ENCODE results near the gene SIPA1L3.

The SIPA1L3 gene

GRCh38 chr19:38073841-38074685 is 167.1 kb downstream of the SIPA1L3 start:
- DNase-seq: peak; percentile 32

GRCh38 chr19:38076337-38076736 is 169.3 kb downstream of the SIPA1L3 start:
- DNase-seq: peak; percentile 16

- no peak for DNase-seq
Observed at GRCh38 chr19:38078302-38078930, 171.4 kb downstream of the SIPA1L3 start.

GRCh38 chr19:38079926-38080380 is 172.9 kb downstream of the SIPA1L3 start:
- peak; percentile 97 for DNase-seq

DNA sequence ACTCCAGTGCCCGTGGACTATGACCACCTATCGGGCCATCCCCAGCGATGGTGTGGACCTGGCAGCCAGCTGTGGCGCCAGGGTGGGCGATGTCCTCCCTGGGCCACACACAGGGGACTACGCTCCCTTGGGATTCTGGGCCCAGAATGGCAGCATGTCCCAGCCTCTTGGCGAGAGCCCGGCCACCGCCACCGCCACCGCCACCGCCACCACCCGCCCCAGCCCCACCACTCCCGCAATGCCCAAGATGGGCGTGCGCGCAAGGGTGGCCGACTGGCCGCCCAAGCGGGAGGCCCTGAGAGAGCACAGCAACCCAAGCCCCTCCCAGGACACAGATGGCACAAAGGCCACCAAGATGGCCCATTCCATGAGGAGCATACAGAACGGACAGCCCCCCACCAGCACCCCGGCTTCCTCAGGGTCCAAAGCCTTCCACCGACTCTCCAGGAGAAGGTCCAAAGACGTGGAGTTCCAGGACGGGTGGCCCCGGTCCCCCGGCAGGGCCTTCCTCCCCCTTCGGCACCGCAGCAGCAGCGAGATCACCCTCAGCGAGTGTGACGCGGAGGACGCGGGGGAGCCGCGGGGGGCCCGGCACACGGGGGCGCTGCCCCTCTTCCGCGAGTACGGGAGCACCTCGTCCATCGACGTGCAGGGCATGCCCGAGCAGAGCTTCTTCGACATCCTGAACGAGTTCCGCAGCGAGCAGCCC is 174.7 kb downstream of the SIPA1L3 start:
- no peak for DNase-seq

DNA sequence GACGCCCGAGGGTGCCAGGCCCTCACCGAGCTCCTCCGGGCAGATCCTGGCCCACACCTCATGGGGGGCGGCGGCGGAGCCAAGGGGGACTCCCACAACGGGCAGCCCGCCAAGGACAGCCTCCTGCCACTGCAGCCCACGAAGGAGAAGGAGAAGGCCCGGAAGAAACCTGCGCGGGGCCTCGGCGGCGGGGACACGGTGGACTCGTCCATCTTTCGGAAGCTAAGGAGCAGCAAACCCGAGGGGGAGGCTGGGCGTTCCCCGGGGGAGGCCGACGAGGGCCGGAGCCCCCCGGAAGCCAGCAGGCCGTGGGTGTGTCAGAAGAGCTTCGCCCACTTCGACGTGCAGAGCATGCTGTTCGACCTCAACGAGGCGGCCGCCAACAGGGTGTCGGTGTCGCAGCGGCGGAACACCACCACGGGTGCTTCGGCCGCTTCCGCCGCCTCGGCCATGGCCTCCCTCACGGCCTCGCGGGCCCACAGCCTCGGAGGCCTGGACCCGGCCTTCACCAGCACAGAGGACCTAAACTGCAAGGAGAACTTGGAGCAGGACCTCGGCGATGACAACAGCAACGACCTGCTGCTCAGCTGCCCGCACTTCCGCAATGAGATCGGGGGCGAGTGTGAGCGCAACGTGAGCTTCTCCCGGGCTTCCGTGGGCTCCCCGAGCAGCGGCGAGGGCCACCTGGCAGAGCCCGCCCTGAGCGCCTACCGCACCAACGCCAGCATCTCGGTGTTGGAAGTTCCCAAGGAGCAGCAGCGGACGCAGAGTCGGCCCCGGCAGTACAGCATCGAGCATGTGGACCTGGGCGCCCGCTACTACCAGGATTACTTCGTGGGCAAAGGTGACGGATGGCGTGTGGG is 175.5 kb downstream of the SIPA1L3 start:
- no peak for DNase-seq

DNA sequence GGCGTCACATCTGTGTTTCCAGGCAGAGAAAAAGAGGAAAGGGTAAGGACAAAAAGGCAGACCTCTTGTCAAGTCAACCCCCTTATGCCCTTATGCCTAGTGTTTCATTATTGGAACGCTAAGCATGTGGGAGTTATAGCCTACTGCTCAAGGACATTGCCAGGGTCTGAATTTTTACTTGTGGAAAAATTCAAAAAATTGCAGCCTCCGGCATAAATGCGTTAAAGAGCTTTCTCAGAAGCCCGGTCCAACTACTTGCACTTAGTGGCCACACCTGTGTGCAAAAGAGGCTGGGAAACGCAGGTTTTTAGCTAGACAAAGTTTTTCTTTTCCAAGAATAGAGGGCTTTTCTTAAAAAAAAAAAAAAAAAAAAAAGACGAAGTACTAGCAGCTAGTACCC is 177.2 kb downstream of the SIPA1L3 start:
- DNase-seq: no peak

GRCh38 chr19:38089440-38089839 is 182.4 kb downstream of the SIPA1L3 start:
- DNase-seq: no peak

DNA sequence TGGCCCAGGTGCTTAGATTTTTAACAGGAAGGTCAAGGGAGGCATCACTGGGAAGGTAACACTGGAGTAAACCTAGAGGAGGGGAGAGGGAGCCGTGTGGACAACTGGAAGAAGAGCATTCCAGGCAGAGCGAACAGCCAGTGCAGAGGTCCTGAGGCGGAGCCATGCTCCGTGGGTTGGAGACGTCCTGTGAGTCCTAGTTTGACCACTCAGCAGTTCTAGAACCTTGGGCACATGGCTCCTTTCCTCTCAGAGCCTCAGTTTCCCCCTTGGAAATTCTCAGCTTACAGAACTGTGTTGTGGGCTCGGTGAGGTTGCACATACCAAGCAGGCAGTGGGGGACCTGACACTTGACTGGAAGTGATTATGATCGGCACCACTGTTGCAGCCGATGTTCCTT is 186.1 kb downstream of the SIPA1L3 start:
- DNase-seq: peak; percentile 42

DNA sequence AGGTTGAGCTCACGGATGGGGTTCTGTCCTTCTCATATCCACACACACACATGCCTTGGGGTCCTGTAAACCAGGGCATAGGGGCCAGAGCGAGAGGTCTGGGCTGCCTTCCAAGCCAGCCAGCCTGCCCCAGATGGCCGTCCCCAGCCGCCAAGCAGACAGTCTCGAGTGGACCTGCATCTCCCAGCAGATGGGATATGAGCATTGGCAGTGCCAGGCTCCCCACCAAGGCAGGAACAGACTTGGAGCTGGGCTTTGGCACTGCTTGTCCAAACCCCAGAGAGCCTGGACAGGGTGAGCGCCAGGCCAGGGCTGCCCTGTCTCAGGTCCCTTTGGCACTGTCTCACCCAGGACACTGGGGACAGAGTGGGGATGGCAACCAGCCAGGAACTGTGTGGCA is 186.6 kb downstream of the SIPA1L3 start:
- no peak for DNase-seq

GRCh38 chr19:38095411-38096308 is 188.7 kb downstream of the SIPA1L3 start:
- DNase-seq: peak; percentile 78

GRCh38 chr19:38099966-38100365 is 193.0 kb downstream of the SIPA1L3 start:
- no peak for DNase-seq

DNA sequence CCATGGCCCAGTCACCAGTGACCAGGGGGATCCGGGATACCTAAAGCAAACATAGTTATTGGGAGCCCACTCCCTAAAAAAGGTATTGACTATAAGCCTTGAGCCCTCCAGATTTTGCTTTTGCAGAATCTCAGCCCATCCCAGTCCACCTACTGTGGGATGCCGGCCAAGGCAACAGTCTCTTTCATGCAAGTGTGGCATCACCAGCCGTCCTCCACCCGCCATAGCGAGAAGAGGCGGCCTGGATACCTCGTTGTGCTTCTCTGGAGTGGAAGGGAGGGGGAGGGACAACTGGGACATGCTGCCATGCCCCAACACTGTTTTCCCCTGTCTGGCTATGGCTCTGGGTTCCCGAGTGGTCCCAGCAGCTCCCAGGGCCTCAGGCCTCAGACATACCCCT is 193.6 kb downstream of the SIPA1L3 start:
- no peak for DNase-seq

- no peak for DNase-seq
Observed at GRCh38 chr19:38101723-38102122, 194.7 kb downstream of the SIPA1L3 start.

DNA sequence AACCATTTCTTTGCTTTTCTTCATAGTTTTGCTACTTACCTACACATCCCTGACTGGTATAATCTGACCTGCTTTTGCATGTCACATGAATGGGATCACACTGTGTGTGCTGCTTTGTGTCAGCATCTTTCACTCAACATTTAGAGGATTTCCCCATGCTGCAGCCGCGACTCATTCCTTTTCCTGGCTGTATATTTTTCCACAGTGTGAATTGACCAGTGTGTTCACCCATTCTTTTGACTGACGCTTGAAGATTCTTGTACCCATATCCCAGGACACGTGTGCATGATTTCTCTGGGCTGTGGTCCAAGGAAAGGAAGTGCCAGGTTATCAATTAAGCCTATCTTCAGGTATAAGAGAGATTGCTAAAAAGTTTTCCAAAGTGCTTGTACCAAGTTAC is 198.6 kb downstream of the SIPA1L3 start:
- DNase-seq: no peak

GRCh38 chr19:38107129-38107528 is 200.1 kb downstream of the SIPA1L3 start:
- DNase-seq: no peak

DNA sequence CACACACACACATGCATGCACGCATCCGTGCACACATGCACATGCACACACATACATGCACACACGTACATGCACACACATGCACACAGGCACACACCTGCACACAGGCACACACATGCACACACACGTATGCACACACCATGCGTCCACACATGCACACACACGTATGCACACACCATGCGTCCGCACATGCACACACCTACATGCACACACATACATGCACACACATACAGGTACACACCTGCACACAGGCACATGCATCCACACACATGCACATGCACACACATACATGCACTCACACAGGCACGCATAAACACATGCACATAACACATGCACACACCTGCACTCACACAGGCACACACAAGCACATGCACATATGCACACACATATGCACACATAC is 204.9 kb downstream of the SIPA1L3 start:
- DNase-seq: no peak

GRCh38 chr19:38114651-38115050 is 207.6 kb downstream of the SIPA1L3 start:
- no peak for DNase-seq

- DNase-seq: no peak
Observed at GRCh38 chr19:38115271-38115802, 208.3 kb downstream of the SIPA1L3 start.

- no peak for DNase-seq
Observed at GRCh38 chr19:38118176-38118575, 211.2 kb downstream of the SIPA1L3 start.

DNA sequence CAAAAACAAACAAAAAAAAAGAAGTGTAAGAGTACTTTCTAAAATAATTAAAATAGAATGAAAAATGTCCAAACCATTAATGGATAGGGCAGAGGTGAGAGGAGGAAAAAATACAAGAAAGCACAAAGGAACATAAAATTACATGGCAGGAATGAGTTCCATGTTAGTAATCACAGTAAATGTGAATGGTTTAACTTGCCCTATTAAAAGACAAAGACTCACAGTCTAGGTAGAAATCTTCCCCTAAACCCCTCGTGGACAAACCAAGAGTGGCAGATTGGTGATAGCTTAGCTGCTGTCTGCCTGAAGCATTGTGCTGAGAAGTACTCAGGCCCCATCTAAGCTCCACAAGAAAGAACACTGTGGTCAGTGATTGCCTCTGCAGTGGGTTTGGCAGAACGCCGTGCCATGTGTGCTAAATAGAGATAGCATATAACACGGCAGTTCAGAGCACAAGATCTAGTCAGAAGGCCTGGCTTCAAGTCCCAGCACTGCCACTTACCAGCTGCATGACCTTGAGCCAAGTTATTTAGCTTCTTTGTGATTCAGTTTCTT is 213.5 kb downstream of the SIPA1L3 start:
- DNase-seq: no peak

Measured in NCI-H146 (cell line).